Loucy (cell line): Measurements from ENCODE around the gene SUPT20H.
A peak's percentile ranks its signal among the peaks of the same experiment; 100 is the strongest.

Experiments used
- H2AFZ ChIP-seq: fragments of 200-600 bp; sonication (generic); 2 replicates; pipeline ENCODE4 v1.6.0; 2016; ENCODE audit warnings: antibody characterized with exemption, mild to moderate bottlenecking, low read length, moderate library complexity
- H3F3A ChIP-seq: fragments of 200-600 bp; 2 replicates; pipeline ENCODE4 v1.6.0; 2016; ENCODE audit warnings: antibody characterized with exemption, low read depth, mild to moderate bottlenecking
- H3K27me3 ChIP-seq: fragments of 200-600 bp; sonication (generic); 2 replicates; pipeline ENCODE4 v1.6.1; 2014; ENCODE audit warnings: low read length, mild to moderate bottlenecking; ENCODE audit not compliant: insufficient read depth, poor library complexity, severe bottlenecking
- H3K36me3 ChIP-seq: fragments of 200-600 bp; sonication (generic); 2 replicates; pipeline ENCODE4 v1.6.1; 2016; ENCODE audit warnings: low read length; ENCODE audit not compliant: insufficient read depth
- H3K4me1 ChIP-seq: fragments of 200-600 bp; sonication (generic); 2 replicates; pipeline ENCODE4 v1.5.1; 2014; ENCODE audit warnings: low read length, mild to moderate bottlenecking; ENCODE audit not compliant: insufficient read depth, poor library complexity, severe bottlenecking
- H3K4me2 ChIP-seq: fragments of 200-600 bp; sonication (generic); 2 replicates; pipeline ENCODE4 v1.6.0; 2014; ENCODE audit warnings: antibody characterized with exemption, low read length, low read depth, mild to moderate bottlenecking; ENCODE audit not compliant: poor library complexity, severe bottlenecking
- H3K4me3 ChIP-seq: fragments of 200-600 bp; sonication (generic); 2 replicates; pipeline ENCODE4 v1.5.1; 2014; ENCODE audit warnings: low read length, mild to moderate bottlenecking, mixed read lengths; ENCODE audit not compliant: poor library complexity, severe bottlenecking
- H3K79me2 ChIP-seq: fragments of 200-600 bp; sonication (generic); 2 replicates; pipeline ENCODE4 v1.6.1; 2014; ENCODE audit warnings: low read length; ENCODE audit not compliant: insufficient read depth
- H3K9ac ChIP-seq: fragments of 200-600 bp; sonication (generic); 2 replicates; pipeline ENCODE4 v1.6.0; 2014; ENCODE audit warnings: mild to moderate bottlenecking, low read depth, low read length, moderate library complexity; ENCODE audit not compliant: poor library complexity, severe bottlenecking
- H3K9me2 ChIP-seq: fragments of 200-600 bp; sonication (generic); replicated peaks from 2 replicates; pipeline ENCODE4 v1.6.1; 2016; ENCODE audit warnings: low read depth, low read length, mixed read lengths
- H3K9me3 ChIP-seq: fragments of 200-600 bp; sonication (generic); 2 replicates; pipeline ENCODE4 v1.6.1; 2014; ENCODE audit warnings: mild to moderate bottlenecking, antibody characterized with exemption, low read length, low read depth; ENCODE audit not compliant: insufficient read depth
- H4K20me1 ChIP-seq: fragments of 200-600 bp; sonication (generic); 2 replicates; pipeline ENCODE4 v1.6.0; 2014; ENCODE audit warnings: antibody characterized with exemption, low read length, mild to moderate bottlenecking; ENCODE audit not compliant: insufficient read depth, poor library complexity, severe bottlenecking
- EZH2phosphoT487 ChIP-seq: fragments of 200-600 bp; IDR thresholded peaks from 2 replicates; pipeline ENCODE4 v1.6.1; 2018; ENCODE audit warnings: antibody characterized with exemption, mild to moderate bottlenecking, moderate library complexity, borderline replicate concordance
- TF ChIP-seq, protein P1 (sequence below): fragments of 200-600 bp; sonication (generic); conservative IDR thresholded peaks from 2 replicates; pipeline ENCODE4 v1.5.1; 2014; ENCODE audit warnings: mild to moderate bottlenecking, antibody characterized with exemption, low read length

SUPT20H gene

DNA sequence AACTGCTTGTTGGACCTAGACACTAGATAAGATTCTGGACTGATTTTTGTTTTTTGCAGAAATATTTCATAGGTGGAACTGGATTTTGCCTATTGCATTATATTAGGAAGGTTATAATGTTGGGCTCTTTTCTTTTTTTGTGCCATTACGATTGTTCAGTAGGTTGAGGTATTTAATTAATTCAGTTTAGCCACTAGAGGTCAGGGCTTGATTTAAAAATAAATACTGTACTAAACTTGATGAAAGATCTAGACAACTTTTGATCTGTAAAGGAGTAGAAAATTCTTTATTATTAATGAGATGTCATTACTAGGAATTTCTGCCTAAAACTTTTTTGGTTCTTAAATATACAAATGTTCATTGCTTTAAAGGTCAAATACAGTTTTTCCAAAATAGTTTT, 15.2 kb upstream of the SUPT20H start:
- Histone ChIP-seq H3K4me1 (peaks cover 11% of the 10 kb centered on the region), H3K79me2 (no peaks in the 10 kb centered on the region), H3K36me3 (no peaks in the 10 kb centered on the region), H2AFZ (peak overlapping the region; percentile 61; the same call in 1 of the 2 replicates), H4K20me1 (no peaks in the 10 kb centered on the region), H3K4me2 (no peak overlapping the region), H3K4me3 (no peak overlapping the region), H3K9me2 (no peaks in the 10 kb centered on the region), H3K9ac (no peak overlapping the region), H3K27me3 (no peaks in the 10 kb centered on the region), H3K9me3 (no peaks in the 10 kb centered on the region), H3F3A (no peaks in the 10 kb centered on the region)
- no peak for TF ChIP-seq EZH2phosphoT487
- TF ChIP-seq, protein P1, sequence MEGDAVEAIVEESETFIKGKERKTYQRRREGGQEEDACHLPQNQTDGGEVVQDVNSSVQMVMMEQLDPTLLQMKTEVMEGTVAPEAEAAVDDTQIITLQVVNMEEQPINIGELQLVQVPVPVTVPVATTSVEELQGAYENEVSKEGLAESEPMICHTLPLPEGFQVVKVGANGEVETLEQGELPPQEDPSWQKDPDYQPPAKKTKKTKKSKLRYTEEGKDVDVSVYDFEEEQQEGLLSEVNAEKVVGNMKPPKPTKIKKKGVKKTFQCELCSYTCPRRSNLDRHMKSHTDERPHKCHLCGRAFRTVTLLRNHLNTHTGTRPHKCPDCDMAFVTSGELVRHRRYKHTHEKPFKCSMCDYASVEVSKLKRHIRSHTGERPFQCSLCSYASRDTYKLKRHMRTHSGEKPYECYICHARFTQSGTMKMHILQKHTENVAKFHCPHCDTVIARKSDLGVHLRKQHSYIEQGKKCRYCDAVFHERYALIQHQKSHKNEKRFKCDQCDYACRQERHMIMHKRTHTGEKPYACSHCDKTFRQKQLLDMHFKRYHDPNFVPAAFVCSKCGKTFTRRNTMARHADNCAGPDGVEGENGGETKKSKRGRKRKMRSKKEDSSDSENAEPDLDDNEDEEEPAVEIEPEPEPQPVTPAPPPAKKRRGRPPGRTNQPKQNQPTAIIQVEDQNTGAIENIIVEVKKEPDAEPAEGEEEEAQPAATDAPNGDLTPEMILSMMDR: peak; percentile 62

DNA sequence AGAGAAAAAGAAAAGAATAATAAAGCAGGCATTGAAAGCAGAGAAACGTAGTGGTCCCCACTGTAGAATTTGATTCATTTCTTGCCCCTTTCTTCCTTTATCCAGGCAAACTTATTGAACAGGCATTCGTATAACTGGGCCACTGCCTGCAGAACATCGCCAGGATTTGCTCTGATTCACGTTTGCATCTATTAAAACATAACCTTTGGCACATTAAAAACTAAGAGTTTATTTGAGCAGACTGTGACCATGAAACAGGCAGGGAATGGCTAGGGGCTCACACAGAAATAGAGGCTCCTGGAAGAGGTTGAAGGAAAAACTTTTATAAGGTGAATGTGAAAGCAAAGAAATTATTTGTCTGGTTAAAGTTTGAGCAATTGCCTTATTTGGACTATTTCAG, 12.5 kb upstream of the SUPT20H start:
- Histone ChIP-seq H3K4me1 (peaks cover 11% of the 10 kb centered on the region), H3K9ac (no peak overlapping the region), H3K27me3 (no peaks in the 10 kb centered on the region), H3K4me3 (no peak overlapping the region), H3K9me2 (no peaks in the 10 kb centered on the region), H3F3A (no peaks in the 10 kb centered on the region), H3K4me2 (no peak overlapping the region), H2AFZ (no peak overlapping the region), H3K9me3 (no peaks in the 10 kb centered on the region), H3K36me3 (no peaks in the 10 kb centered on the region), H4K20me1 (no peaks in the 10 kb centered on the region), H3K79me2 (no peaks in the 10 kb centered on the region)
- TF ChIP-seq, protein P1: no peak
- no peak for TF ChIP-seq EZH2phosphoT487

DNA sequence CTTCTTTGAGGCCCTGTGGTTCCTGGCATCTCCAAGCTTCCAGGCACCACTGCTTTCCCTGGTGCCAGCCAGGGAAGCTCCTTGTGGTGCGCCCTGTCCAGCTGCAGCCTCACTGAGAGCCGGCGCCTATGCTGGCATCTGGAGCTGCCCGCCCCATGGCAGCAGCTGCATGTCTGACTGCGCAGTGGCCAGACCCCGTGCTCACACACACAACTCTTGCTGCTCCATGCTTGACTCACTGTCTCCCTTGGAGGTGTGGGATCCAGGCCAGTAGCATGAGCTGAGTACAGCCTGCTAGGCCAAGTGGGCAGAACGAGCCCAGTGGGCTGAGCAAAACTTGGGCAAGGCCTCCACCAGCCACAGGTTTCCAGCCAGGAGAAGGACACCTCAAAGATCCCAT, 11.5 kb upstream of the SUPT20H start:
- H3K79me2 ChIP-seq: no peaks in the 10 kb centered on the region

More for the DNA sequence above, 11.5 kb upstream of the SUPT20H start:
- H3K9me3 ChIP-seq: no peaks in the 10 kb centered on the region
- no peak overlapping the region for H3K4me2 ChIP-seq
- H4K20me1 ChIP-seq: no peaks in the 10 kb centered on the region
- H3K9ac ChIP-seq: no peak overlapping the region
- no peaks in the 10 kb centered on the region for H3K9me2 ChIP-seq
- H3K4me1 ChIP-seq: peaks cover 2% of the 10 kb centered on the region
- H2AFZ ChIP-seq: no peak overlapping the region
- no peak for TF ChIP-seq EZH2phosphoT487
- TF ChIP-seq, protein P1: no peak
- H3F3A ChIP-seq: no peaks in the 10 kb centered on the region
- H3K27me3 ChIP-seq: no peaks in the 10 kb centered on the region
- no peaks in the 10 kb centered on the region for H3K36me3 ChIP-seq
- no peak overlapping the region for H3K4me3 ChIP-seq
